ENCODE data around the gene MTHFS.

Gene MTHFS

GRCh38 chr15:79884204-79884596, 12.6 kb downstream of the MTHFS start:
- H3K4me3 ChIP-seq (ENCODE audit: insufficient read depth in 1 of 2, low read depth in 1 of 2, low read length in 2 of 2) = no peak overlapping the region
- H3K9me3 ChIP-seq (ENCODE audit: control insufficient read depth, low read length) = no peaks in the 10 kb centered on the region
- no peak overlapping the region for H3K4ac ChIP-seq (ENCODE audit: low read depth in 1 of 2, low read length in 2 of 2)
- no peak overlapping the region for H2BK12ac ChIP-seq (ENCODE audit: low read length in 2 of 2)
- peaks cover 7 to 58% of the 10 kb centered on the region in 2 experiments for H3K36me3 ChIP-seq (ENCODE audit: control insufficient read depth in 1 of 2, insufficient read depth in 2 of 2, low read depth in 1 of 2, low read length in 2 of 2)
- H2BK15ac ChIP-seq (ENCODE audit: low read depth, poor library complexity, severe bottlenecking) = no peak overlapping the region
- no peak overlapping the region for H2AFZ ChIP-seq (ENCODE audit: low read depth, low read length)
- peaks cover 2% of the 10 kb centered on the region for H3K4me1 ChIP-seq (ENCODE audit: control insufficient read depth, insufficient read depth, low read depth, low read length)
- 96% methylated on average over 2 of the region's 2 CpGs for WGBS
- no peak overlapping the region for H3K9ac ChIP-seq (ENCODE audit: low read length)
- H3K27ac ChIP-seq (ENCODE audit: low read length, poor library complexity, severe bottlenecking) = no peak overlapping the region
- H2BK5ac ChIP-seq (ENCODE audit: low read depth, low read length, poor library complexity, severe bottlenecking) = no peak overlapping the region
- no peak overlapping the region for H2BK120ac ChIP-seq (ENCODE audit: low read depth, low read length)
- no peak overlapping the region for H3K14ac ChIP-seq (ENCODE audit: low read length in 2 of 2)
- no peaks in the 10 kb centered on the region for H3K27me3 ChIP-seq (ENCODE audit: control insufficient read depth in 1 of 2, insufficient read depth in 1 of 2, low read length in 2 of 2)
- H3K4me2 ChIP-seq (ENCODE audit: low read length, poor library complexity, severe bottlenecking) = no peak overlapping the region
- H4K8ac ChIP-seq (ENCODE audit: low read length) = no peak overlapping the region
- peaks cover 23% of the 10 kb centered on the region for H3K79me1 ChIP-seq (replicated peaks; ENCODE audit: low read length, poor library complexity, severe bottlenecking)
- H3K18ac ChIP-seq (ENCODE audit: low read depth in 1 of 2, low read length in 2 of 2) = no peak overlapping the region
- DNase-seq = no peak
- no peak overlapping the region for H3K23ac ChIP-seq (ENCODE audit: low read length in 2 of 2)
- H4K91ac ChIP-seq (ENCODE audit: low read length) = no peak overlapping the region
- H2AK5ac ChIP-seq (ENCODE audit: low read length, severe bottlenecking) = no peak overlapping the region

- Histone ChIP-seq H3K36me3 (ENCODE audit: control insufficient read depth in 1 of 2, insufficient read depth in 2 of 2, low read depth in 1 of 2, low read length in 2 of 2) (peaks cover 7 to 53% of the 10 kb centered on the region in 2 experiments), H2BK5ac (ENCODE audit: low read depth, low read length, poor library complexity, severe bottlenecking) (no peak overlapping the region), H2BK120ac (ENCODE audit: low read depth, low read length) (no peak overlapping the region), H3K4me1 (ENCODE audit: control insufficient read depth, insufficient read depth, low read depth, low read length) (peaks cover 2% of the 10 kb centered on the region), H3K23ac (ENCODE audit: low read length in 2 of 2) (no peak overlapping the region), H2AK5ac (ENCODE audit: low read length, severe bottlenecking) (no peak overlapping the region), H4K8ac (ENCODE audit: low read length) (no peak overlapping the region), H3K4ac (ENCODE audit: low read depth in 1 of 2, low read length in 2 of 2) (no peak overlapping the region), H3K4me3 (ENCODE audit: insufficient read depth in 1 of 2, low read depth in 1 of 2, low read length in 2 of 2) (no peak overlapping the region), H4K91ac (ENCODE audit: low read length) (no peak overlapping the region), H2BK15ac (ENCODE audit: low read depth, poor library complexity, severe bottlenecking) (no peak overlapping the region), H3K27me3 (ENCODE audit: control insufficient read depth in 1 of 2, insufficient read depth in 1 of 2, low read length in 2 of 2) (no peaks in the 10 kb centered on the region), H3K79me1 (replicated peaks; ENCODE audit: low read length, poor library complexity, severe bottlenecking) (peaks cover 19% of the 10 kb centered on the region), H3K14ac (ENCODE audit: low read length in 2 of 2) (no peak overlapping the region), H2BK12ac (ENCODE audit: low read length in 2 of 2) (no peak overlapping the region), H3K4me2 (ENCODE audit: low read length, poor library complexity, severe bottlenecking) (no peak overlapping the region), H3K9ac (ENCODE audit: low read length) (no peak overlapping the region), H3K9me3 (ENCODE audit: control insufficient read depth, low read length) (peaks cover 3% of the 10 kb centered on the region), H3K27ac (ENCODE audit: low read length, poor library complexity, severe bottlenecking) (no peak overlapping the region), H2AFZ (ENCODE audit: low read depth, low read length) (no peak overlapping the region), H3K18ac (ENCODE audit: low read depth in 1 of 2, low read length in 2 of 2) (no peak overlapping the region)
- WGBS = no CpG with 5 or more reads among the region's 1 CpG
- no peak for DNase-seq
Observed at GRCh38 chr15:79883579-79884203, 13.1 kb downstream of the MTHFS start.

- Histone ChIP-seq H2BK12ac (ENCODE audit: low read length in 2 of 2) (no peak overlapping the region), H4K8ac (ENCODE audit: low read length) (no peak overlapping the region), H3K4me1 (ENCODE audit: control insufficient read depth, insufficient read depth, low read depth, low read length) (peaks cover 2% of the 10 kb centered on the region), H4K91ac (ENCODE audit: low read length) (no peak overlapping the region), H3K79me1 (replicated peaks; ENCODE audit: low read length, poor library complexity, severe bottlenecking) (peaks cover 21% of the 10 kb centered on the region), H3K18ac (ENCODE audit: low read depth in 1 of 2, low read length in 2 of 2) (no peak overlapping the region), H3K4me3 (ENCODE audit: insufficient read depth in 1 of 2, low read depth in 1 of 2, low read length in 2 of 2) (no peak overlapping the region), H2AK5ac (ENCODE audit: low read length, severe bottlenecking) (no peak overlapping the region), H3K23ac (ENCODE audit: low read length in 2 of 2) (no peak overlapping the region), H3K27ac (ENCODE audit: low read length, poor library complexity, severe bottlenecking) (no peak overlapping the region), H3K27me3 (ENCODE audit: control insufficient read depth in 1 of 2, insufficient read depth in 1 of 2, low read length in 2 of 2) (no peaks in the 10 kb centered on the region), H2BK120ac (ENCODE audit: low read depth, low read length) (no peak overlapping the region), H2AFZ (ENCODE audit: low read depth, low read length) (no peak overlapping the region), H3K36me3 (ENCODE audit: control insufficient read depth in 1 of 2, insufficient read depth in 2 of 2, low read depth in 1 of 2, low read length in 2 of 2) (peaks cover 13 to 55% of the 10 kb centered on the region in 2 experiments), H3K4ac (ENCODE audit: low read depth in 1 of 2, low read length in 2 of 2) (no peak overlapping the region), H3K9ac (ENCODE audit: low read length) (no peak overlapping the region), H2BK15ac (ENCODE audit: low read depth, poor library complexity, severe bottlenecking) (no peak overlapping the region), H3K14ac (ENCODE audit: low read length in 2 of 2) (no peak overlapping the region), H3K9me3 (ENCODE audit: control insufficient read depth, low read length) (peaks cover 12% of the 10 kb centered on the region), H3K4me2 (ENCODE audit: low read length, poor library complexity, severe bottlenecking) (no peak overlapping the region), H2BK5ac (ENCODE audit: low read depth, low read length, poor library complexity, severe bottlenecking) (no peak overlapping the region)
- 88% methylated on average over 2 of the region's 3 CpGs for WGBS
- DNase-seq = no peak
Observed at GRCh38 chr15:79881668-79882067, 15.1 kb downstream of the MTHFS start.

GRCh38 chr15:79881254-79881653, 15.6 kb downstream of the MTHFS start:
- WGBS = 69% methylated on average over 2 of the region's 2 CpGs
- peaks cover 12% of the 10 kb centered on the region for H3K9me3 ChIP-seq (ENCODE audit: control insufficient read depth, low read length)
- H2BK15ac ChIP-seq (ENCODE audit: low read depth, poor library complexity, severe bottlenecking) = no peak overlapping the region
- H2AK5ac ChIP-seq (ENCODE audit: low read length, severe bottlenecking) = no peak overlapping the region
- H4K91ac ChIP-seq (ENCODE audit: low read length) = no peak overlapping the region
- H3K14ac ChIP-seq (ENCODE audit: low read length in 2 of 2) = no peak overlapping the region
- no peak overlapping the region for H2BK120ac ChIP-seq (ENCODE audit: low read depth, low read length)
- no peak overlapping the region for H3K9ac ChIP-seq (ENCODE audit: low read length)
- H2AFZ ChIP-seq (ENCODE audit: low read depth, low read length) = no peak overlapping the region
- H4K8ac ChIP-seq (ENCODE audit: low read length) = no peak overlapping the region
- peaks cover 21% of the 10 kb centered on the region for H3K79me1 ChIP-seq (replicated peaks; ENCODE audit: low read length, poor library complexity, severe bottlenecking)
- no peak overlapping the region for H3K18ac ChIP-seq (ENCODE audit: low read depth in 1 of 2, low read length in 2 of 2)
- no peak overlapping the region for H3K4me3 ChIP-seq (ENCODE audit: insufficient read depth in 1 of 2, low read depth in 1 of 2, low read length in 2 of 2)
- H3K23ac ChIP-seq (ENCODE audit: low read length in 2 of 2) = no peak overlapping the region
- H3K4me2 ChIP-seq (ENCODE audit: low read length, poor library complexity, severe bottlenecking) = no peak overlapping the region
- DNase-seq = no peak
- no peaks in the 10 kb centered on the region for H3K27me3 ChIP-seq (ENCODE audit: control insufficient read depth in 1 of 2, insufficient read depth in 1 of 2, low read length in 2 of 2)
- H2BK12ac ChIP-seq (ENCODE audit: low read length in 2 of 2) = no peak overlapping the region
- H3K36me3 ChIP-seq (ENCODE audit: control insufficient read depth in 1 of 2, insufficient read depth in 2 of 2, low read depth in 1 of 2, low read length in 2 of 2) = peaks cover 13 to 54% of the 10 kb centered on the region in 2 experiments
- H3K4me1 ChIP-seq (ENCODE audit: control insufficient read depth, insufficient read depth, low read depth, low read length) = peaks cover 2% of the 10 kb centered on the region
- no peak overlapping the region for H3K4ac ChIP-seq (ENCODE audit: low read depth in 1 of 2, low read length in 2 of 2)
- H2BK5ac ChIP-seq (ENCODE audit: low read depth, low read length, poor library complexity, severe bottlenecking) = no peak overlapping the region
- no peak overlapping the region for H3K27ac ChIP-seq (ENCODE audit: low read length, poor library complexity, severe bottlenecking)
